SIG-M5 (cell line): ENCODE results near the gene DNAH6.
A peak's percentile ranks its signal among the peaks of the same experiment; 100 is the strongest.

Experiments used
- DNase-seq: peaks from one replicate; lab custom pipeline; 2025; lab: John Stamatoyannopoulos, UW

DNAH6 gene

GRCh38 chr2:84801811-84802210 lies 285.5 kb downstream of the DNAH6 start:
- no peak for DNase-seq

DNA sequence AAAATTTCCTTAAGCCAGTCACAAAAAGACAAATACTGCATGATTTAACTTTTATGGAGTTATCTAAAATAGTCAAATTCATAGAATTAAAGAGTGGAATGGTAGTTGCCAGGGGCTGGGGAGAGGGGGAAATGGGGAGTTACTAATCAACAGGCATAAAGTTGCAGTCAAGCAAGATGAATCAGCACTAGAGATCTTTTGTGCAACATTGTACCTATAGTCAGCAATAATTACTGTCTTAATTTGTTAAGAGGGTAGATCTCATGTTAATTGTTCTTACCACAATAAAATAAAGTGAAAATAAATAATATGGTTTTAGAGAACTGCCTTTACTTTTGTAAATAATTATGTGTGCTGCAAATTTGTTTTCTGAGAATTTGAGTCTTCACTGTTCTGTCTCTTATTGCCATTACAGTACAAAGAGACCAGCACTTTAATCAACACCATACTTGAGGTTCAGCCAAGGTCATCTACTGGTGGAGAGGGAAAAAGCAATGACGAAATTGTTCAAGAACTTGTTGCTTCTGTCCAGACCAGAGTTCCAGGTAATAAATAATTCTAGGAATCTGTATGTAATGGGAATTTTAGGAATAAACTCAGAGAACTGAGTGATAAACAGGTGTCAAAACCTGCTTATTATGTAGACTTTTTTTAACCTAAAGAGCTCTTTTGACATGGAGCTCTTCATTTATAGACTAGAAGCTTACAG lies 289.1 kb downstream of the DNAH6 start:
- no peak for DNase-seq

DNA sequence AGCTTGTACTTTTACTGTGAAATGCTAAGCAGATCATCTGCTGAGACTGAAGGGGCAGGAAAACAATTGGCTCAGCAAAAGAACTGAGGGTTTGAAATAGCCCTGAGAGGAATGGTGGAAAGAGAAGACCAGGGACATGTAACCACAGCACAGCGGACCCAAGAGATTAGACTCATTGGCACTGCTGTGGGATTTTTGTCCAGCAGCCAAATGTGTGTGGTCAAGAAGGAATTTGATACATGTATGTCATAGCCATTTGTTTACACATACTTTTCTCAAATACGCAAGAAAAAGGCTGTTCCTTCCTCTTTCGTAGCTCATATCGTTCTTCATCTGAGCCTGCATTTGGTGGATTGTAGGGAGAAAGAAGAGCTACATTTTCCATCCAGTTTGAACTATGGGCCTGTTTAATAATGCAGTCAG lies 290.8 kb downstream of the DNAH6 start:
- DNase-seq: no peak

DNA sequence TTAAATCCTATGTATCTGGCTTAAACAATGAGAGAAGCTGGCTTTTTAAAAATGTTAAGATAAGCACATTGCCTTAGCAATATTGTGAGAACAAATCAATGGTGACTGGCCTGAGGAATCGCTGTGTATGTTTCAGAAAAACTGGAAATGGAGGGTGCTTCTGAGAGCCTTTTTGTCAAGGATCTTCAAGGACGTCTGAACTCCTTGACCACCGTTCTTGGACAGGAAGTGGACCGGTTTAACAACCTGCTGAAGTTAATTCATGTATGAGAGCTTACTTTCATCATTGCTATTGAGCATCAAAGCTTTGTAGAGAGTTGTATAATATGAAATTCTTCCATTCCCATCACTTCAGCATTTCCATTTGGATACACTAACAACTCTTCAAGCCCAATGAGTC lies 292.0 kb downstream of the DNAH6 start:
- no peak for DNase-seq

DNA sequence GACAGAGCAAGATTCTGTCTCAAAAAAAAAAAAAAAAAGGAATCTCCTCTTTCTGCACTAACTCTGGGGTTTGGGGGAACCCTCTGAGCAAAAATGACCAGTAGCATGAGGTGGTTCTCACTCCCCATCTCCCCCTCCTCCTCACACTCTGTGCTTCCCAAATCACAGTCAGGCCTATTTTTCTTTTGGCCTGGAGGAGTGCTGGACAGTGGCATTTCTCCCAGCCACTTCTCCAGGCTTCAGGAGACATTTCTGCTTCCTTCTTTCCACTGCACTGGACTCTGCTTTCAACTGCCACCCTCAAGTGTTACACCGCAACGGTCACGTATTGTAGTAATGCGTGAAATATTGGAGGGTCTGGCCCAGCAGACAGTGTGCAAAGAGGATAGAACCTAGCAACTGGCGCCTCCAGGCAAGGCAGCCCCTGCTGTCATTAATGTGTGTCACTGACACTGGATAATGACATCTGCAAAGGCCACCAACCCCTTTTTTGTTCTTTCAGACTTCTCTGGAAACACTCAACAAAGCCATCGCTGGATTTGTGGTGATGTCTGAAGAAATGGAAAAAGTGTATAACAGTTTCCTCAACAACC lies 295.6 kb downstream of the DNAH6 start:
- no peak for DNase-seq

GRCh38 chr2:84815146-84815545 lies 298.8 kb downstream of the DNAH6 start:
- DNase-seq: no peak

GRCh38 chr2:84816426-84817026 lies 300.2 kb downstream of the DNAH6 start:
- DNase-seq: no peak

- DNase-seq: no peak
Observed at GRCh38 chr2:84817239-84817655, 300.9 kb downstream of the DNAH6 start.

GRCh38 chr2:84821806-84822205 lies 305.5 kb downstream of the DNAH6 start:
- no peak for DNase-seq

DNA sequence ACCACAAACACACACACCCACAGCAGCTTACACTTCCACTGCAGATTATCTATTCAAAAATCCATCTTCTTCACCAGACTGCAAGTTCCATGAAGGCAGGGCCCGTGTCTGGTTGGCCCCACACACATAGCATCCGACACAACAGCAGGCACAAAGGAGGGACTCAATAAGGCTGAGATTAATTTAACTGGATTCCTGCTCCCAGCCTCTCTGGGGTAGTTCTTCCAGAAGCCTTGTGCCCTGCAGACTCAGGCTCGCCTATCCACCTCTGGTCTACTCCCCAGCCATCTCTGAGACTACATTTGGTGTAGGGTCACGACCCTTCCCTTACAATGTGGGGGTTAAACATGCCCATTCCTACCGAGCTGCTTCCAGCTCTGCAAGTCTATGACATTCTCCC lies 306.9 kb downstream of the DNAH6 start:
- DNase-seq: no peak

DNA sequence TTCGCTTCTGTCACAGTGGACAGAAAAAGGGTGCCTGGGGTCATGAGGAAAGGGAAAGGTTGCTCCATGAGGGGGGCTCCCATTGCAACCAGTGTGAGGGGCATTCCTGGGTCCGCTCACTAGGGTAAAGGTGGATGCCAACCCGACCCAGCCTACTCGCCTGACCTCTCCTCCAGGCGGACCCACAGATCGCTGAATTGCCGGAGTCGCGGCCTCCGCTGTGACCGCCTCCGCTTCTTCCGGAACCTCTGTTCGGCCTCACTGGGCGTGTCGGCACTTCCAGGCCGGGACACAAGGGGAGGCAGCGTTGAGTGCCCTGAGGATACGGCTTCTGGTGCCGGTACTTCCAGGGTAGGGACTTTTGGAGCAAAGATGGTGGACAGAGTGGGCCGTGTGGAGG lies 307.5 kb downstream of the DNAH6 start:
- DNase-seq: no peak

DNA sequence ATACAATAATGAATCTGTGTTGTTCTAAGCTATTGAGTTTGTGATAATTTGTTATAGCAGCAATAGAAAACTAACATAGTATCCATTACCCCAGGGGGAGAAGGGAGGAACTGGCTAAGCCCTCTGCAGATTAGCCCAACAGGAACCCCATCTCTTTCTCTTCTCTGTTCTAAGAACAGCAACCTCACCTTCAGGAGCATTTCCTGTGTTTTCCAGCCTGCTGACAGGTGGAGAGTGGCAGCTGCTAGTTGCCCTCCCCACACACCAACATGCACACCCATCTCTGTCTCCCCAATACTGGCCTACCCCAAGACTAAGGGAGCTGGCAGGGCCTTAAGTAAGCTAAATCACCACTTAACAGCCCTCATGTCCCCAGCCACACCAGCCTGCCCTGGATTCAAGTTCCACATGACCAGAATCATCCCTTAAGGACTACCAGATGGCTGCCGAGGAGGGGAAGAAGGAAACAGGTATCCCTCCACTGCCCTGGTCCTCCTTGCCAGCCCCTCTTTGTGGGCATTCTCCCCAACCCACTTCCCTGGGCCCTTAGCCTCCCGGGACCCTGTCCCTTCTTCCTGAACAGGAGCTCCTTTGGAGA lies 311.8 kb downstream of the DNAH6 start:
- no peak for DNase-seq

DNA sequence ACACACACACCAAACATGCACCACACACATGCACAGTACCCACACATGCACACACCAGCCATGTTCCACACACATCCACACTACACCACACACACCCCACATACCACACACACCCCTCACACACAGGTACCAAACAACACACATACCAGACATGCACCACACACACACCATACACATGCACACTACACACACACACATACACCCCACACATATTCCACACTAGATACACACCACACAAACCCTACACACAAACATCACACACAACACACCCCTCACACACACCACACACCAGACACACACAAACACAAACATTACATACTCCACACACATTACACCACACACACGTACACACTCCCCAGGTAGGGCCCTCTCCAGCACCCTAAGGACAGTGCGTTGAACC lies 313.4 kb downstream of the DNAH6 start:
- DNase-seq: no peak

DNA sequence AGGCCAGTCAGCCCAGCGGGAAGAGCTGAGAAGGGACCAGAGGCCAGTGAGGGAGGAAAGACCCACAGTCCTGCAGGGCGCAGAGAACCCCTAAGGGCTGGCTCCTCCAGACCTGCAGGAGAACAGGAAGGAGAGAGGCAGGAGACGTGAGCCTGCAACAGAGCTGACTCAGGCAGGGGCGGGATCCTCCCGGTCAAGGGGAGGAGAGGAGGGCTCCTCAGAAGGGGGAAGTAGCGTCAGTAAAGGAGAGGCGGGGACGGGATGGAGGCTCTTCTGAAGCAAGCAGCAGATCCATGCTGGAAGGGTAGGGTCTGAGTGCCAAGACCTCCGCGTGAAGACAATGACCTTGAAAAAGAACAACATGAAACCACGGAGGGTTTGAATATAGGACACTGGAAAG lies 313.8 kb downstream of the DNAH6 start:
- DNase-seq: peak; percentile 58

DNA sequence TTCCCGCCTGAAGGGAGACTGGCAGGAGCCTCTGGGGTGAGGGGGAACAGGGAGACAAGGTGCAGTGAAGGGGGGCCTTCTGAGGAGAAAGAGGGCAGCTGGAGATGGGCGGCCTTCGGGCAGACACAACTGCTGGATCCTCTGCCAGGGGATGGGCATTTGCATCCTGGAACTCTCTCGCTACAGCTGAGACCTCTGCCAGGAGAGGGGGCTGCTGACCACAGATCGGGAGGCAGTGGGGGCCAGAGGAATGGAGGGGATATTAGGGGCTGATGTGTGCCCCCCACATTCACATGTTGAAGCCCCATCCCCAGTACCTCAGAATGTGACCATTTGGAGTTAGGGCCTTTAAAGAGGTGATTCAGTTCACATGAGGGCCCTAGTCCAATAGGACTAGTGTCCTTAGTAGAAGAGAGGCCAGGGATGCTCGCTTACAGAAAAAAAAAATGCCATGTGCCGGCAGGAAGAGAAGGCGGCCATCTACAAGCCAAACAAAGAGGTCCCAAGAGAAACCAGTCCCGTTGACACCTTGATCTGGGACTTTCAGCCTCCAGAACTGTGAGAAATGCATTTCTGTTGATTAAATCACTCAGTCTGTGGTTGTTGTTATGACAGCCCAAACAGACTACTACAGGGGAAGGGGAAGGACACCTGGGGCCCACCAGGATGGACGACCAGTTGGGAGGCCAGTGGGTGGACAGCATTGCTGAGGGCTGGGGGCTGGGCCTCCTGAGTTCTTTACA lies 314.6 kb downstream of the DNAH6 start:
- no peak for DNase-seq

DNA sequence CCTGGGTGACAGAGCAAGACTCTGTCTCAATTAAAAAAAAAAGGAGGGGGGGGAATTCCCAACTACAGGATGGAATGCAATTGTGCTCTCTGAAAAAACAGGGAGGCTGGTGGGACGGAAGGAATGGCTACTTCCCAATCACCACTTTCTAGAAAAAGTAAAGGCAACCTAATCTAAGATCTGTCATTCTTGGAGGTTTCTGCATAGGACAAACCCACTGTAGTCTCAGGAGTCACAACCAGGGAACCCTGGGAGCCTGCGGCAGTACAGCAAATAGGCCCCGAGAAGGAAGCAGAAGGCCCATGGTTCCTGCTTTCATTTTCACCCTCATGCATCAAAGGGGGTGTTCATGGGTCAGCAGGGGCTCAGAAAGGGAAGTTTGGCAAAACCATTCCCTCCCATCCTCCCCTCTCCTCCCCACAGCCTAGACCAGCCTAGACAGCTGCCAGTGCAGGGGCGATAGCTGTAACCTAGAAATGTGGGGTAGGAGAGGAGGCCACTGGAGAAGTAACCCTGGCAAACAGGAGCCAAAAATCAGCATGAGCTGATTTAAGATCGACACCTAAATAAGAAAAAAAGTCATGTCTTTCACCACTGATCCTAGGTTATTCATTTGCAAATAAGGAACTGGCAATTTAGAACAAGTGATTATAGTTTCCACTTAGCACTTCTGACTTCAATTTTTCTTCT lies 316.6 kb downstream of the DNAH6 start:
- DNase-seq: peak; percentile 58

DNA sequence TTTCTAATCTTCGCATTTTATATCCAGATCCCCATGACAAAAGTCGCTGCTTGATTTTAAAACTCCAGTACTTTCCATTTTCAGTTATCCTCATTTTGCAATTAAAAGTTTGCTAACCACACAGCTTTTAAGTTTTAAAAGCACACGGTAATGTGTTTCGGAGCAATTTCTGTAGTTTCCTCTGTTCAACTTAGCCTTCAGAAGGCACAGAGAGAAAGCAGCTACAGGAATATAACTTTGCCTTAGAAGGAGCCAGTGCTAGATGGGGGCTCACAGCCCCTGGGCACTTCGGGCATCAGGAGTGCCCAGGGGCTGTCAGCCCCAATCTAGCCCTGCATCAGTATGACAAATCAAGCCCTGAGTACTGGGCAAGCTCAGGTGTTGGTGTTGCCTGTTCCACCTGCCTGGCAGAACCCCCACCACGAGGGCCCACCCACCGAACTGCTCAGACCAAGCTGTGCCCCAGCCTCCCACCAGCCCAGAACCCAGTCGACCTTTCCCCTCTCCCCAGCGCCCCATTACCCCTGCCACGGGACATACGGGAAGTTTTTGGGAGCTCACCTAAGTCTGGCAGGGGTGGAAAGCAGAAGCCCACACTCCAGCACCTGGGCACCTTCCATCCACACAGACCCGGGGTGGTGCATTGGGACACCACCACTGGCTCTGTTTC lies 317.3 kb downstream of the DNAH6 start:
- no peak for DNase-seq

DNA sequence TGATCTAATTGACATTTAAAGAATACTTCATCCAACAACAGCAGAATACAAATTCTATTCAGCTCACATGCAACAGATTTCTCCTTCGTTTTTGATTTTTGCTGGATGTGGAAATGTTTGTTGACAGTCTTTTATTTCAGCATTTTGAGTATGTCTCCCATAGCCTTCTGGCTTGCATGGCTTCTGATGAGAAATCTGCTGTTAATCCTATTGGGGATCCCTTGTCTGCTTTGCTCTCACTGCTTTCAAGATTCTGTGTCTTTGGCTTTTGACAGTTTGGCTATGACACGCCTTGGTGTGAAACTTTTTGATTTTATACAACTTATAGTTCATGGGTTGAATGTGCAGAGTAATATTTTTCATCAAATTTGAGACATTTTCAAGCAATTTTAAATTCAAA lies 319.9 kb downstream of the DNAH6 start:
- DNase-seq: no peak

DNA sequence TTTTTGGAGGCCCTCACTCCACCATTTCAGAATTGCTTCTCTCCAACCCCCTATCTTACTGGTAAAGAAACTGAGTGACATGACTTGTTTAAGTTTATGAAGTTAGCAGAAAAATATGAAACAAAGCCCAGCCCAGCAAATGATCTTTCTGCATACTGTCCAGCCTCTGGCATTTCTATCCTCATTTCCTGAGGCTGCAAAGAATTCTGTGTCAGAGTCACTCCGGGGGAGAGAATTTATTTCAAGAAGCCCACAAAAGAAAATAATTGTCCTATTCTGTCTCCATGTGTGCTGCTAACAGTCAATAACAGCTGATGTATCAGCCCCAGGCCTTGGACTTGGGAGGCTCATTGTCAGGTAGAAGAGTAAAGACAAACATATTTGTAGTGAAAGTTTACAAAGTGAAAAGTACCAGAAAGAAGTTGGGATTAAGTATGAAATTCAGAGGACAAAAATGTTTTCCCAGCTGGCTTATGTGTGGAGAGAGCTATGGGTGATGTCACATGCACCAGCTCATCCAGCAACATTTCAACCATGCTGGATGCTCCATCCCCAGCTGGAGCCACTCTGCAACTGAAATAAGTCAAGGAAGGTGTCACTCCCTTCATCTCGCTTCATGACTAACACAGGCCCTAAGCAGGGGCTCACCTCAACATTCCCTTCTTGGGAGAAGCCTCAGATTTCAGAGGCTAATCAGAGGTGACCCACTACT lies 322.3 kb downstream of the DNAH6 start:
- DNase-seq: no peak

DNA sequence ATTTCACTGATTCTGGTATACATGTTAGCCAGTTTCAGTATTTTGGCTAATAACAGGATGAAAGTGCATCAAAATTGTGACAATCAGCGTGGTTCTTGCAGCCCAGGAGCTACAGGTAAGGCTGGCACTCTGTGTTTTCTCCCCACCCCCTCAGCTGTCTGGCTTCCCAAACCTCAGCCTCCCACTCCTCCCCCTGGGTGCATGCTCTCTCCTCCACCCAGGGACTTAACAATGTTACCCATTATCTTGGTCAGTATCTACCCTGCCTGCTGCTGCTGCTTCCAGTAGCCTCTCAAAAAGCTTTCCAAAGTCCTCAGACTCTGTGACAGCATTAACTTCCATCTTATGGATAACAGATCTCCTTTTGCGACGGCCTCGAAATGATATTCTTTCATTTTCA lies 323.6 kb downstream of the DNAH6 start:
- no peak for DNase-seq

- DNase-seq: no peak
Observed at GRCh38 chr2:84840306-84840705, 324.0 kb downstream of the DNAH6 start.
